Loucy (cell line): Measurements from ENCODE around the gene PTTG1IP.

ENCODE experiments used
- H2AFZ ChIP-seq: fragments of 200-600 bp; sonication (generic); 2 replicates; pipeline ENCODE4 v1.6.0; 2016; ENCODE audit warnings: antibody characterized with exemption, mild to moderate bottlenecking, low read length, moderate library complexity
- H3F3A ChIP-seq: fragments of 200-600 bp; 2 replicates; pipeline ENCODE4 v1.6.0; 2016; ENCODE audit warnings: antibody characterized with exemption, low read depth, mild to moderate bottlenecking
- H3K27me3 ChIP-seq: fragments of 200-600 bp; sonication (generic); 2 replicates; pipeline ENCODE4 v1.6.1; 2014; ENCODE audit warnings: low read length, mild to moderate bottlenecking; ENCODE audit not compliant: insufficient read depth, poor library complexity, severe bottlenecking
- H3K36me3 ChIP-seq: fragments of 200-600 bp; sonication (generic); 2 replicates; pipeline ENCODE4 v1.6.1; 2016; ENCODE audit warnings: low read length; ENCODE audit not compliant: insufficient read depth
- H3K4me1 ChIP-seq: fragments of 200-600 bp; sonication (generic); 2 replicates; pipeline ENCODE4 v1.5.1; 2014; ENCODE audit warnings: low read length, mild to moderate bottlenecking; ENCODE audit not compliant: insufficient read depth, poor library complexity, severe bottlenecking
- H3K4me2 ChIP-seq: fragments of 200-600 bp; sonication (generic); 2 replicates; pipeline ENCODE4 v1.6.0; 2014; ENCODE audit warnings: antibody characterized with exemption, low read length, low read depth, mild to moderate bottlenecking; ENCODE audit not compliant: poor library complexity, severe bottlenecking
- H3K4me3 ChIP-seq: fragments of 200-600 bp; sonication (generic); 2 replicates; pipeline ENCODE4 v1.5.1; 2014; ENCODE audit warnings: low read length, mild to moderate bottlenecking, mixed read lengths; ENCODE audit not compliant: poor library complexity, severe bottlenecking
- H3K79me2 ChIP-seq: fragments of 200-600 bp; sonication (generic); 2 replicates; pipeline ENCODE4 v1.6.1; 2014; ENCODE audit warnings: low read length; ENCODE audit not compliant: insufficient read depth
- H3K9ac ChIP-seq: fragments of 200-600 bp; sonication (generic); 2 replicates; pipeline ENCODE4 v1.6.0; 2014; ENCODE audit warnings: mild to moderate bottlenecking, low read depth, low read length, moderate library complexity; ENCODE audit not compliant: poor library complexity, severe bottlenecking
- H3K9me2 ChIP-seq: fragments of 200-600 bp; sonication (generic); replicated peaks from 2 replicates; pipeline ENCODE4 v1.6.1; 2016; ENCODE audit warnings: low read depth, low read length, mixed read lengths
- H3K9me3 ChIP-seq: fragments of 200-600 bp; sonication (generic); 2 replicates; pipeline ENCODE4 v1.6.1; 2014; ENCODE audit warnings: mild to moderate bottlenecking, antibody characterized with exemption, low read length, low read depth; ENCODE audit not compliant: insufficient read depth
- H4K20me1 ChIP-seq: fragments of 200-600 bp; sonication (generic); 2 replicates; pipeline ENCODE4 v1.6.0; 2014; ENCODE audit warnings: antibody characterized with exemption, low read length, mild to moderate bottlenecking; ENCODE audit not compliant: insufficient read depth, poor library complexity, severe bottlenecking
- EZH2phosphoT487 ChIP-seq: fragments of 200-600 bp; IDR thresholded peaks from 2 replicates; pipeline ENCODE4 v1.6.1; 2018; ENCODE audit warnings: antibody characterized with exemption, mild to moderate bottlenecking, moderate library complexity, borderline replicate concordance
- TF ChIP-seq, protein P1 (sequence below): fragments of 200-600 bp; sonication (generic); conservative IDR thresholded peaks from 2 replicates; pipeline ENCODE4 v1.5.1; 2014; ENCODE audit warnings: mild to moderate bottlenecking, antibody characterized with exemption, low read length

PTTG1IP gene

DNA sequence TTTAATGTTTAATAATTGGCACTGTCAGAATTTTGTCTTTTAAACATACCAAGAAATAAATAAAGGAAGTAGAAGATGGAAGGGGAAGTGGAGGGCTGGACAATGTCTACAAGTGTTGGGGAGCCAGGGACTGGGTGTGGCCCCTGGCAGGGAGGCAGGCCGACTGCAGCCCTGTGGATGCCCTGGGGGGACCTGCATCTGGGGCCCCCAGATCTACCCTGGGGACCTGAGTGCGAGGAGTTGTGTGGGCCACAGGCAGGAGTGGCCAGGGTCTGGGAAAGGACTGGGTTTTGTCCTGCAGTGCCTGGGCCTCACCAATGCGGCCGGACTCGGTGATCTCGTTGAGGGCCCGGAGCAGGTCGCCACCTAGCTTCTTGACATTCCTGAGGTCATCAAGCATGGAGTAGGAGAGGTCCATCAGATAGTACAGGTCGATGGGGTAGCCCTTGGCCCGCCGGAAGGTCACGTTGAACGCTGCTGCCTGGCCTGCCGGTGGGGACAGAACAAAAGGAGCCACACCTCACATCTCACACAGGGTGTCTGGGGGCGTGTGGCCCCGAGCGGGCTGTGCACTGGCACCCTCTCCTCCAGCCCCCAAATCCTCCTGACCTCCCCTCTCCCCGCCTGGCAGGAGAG, 29.7 kb upstream of the PTTG1IP start:
- TF ChIP-seq, protein P1, sequence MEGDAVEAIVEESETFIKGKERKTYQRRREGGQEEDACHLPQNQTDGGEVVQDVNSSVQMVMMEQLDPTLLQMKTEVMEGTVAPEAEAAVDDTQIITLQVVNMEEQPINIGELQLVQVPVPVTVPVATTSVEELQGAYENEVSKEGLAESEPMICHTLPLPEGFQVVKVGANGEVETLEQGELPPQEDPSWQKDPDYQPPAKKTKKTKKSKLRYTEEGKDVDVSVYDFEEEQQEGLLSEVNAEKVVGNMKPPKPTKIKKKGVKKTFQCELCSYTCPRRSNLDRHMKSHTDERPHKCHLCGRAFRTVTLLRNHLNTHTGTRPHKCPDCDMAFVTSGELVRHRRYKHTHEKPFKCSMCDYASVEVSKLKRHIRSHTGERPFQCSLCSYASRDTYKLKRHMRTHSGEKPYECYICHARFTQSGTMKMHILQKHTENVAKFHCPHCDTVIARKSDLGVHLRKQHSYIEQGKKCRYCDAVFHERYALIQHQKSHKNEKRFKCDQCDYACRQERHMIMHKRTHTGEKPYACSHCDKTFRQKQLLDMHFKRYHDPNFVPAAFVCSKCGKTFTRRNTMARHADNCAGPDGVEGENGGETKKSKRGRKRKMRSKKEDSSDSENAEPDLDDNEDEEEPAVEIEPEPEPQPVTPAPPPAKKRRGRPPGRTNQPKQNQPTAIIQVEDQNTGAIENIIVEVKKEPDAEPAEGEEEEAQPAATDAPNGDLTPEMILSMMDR, result no peak
- no peak for TF ChIP-seq EZH2phosphoT487
- Histone ChIP-seq H2AFZ (no peak overlapping the region), H3F3A (no peaks in the 10 kb centered on the region), H3K4me2 (no peak overlapping the region), H3K36me3 (peaks cover 61% of the 10 kb centered on the region; the same call in 1 of the 2 replicates), H3K9me2 (no peaks in the 10 kb centered on the region), H3K79me2 (no peaks in the 10 kb centered on the region), H4K20me1 (no peaks in the 10 kb centered on the region), H3K4me3 (no peak overlapping the region), H3K27me3 (no peaks in the 10 kb centered on the region), H3K9me3 (no peaks in the 10 kb centered on the region), H3K4me1 (no peaks in the 10 kb centered on the region), H3K9ac (no peak overlapping the region)

DNA sequence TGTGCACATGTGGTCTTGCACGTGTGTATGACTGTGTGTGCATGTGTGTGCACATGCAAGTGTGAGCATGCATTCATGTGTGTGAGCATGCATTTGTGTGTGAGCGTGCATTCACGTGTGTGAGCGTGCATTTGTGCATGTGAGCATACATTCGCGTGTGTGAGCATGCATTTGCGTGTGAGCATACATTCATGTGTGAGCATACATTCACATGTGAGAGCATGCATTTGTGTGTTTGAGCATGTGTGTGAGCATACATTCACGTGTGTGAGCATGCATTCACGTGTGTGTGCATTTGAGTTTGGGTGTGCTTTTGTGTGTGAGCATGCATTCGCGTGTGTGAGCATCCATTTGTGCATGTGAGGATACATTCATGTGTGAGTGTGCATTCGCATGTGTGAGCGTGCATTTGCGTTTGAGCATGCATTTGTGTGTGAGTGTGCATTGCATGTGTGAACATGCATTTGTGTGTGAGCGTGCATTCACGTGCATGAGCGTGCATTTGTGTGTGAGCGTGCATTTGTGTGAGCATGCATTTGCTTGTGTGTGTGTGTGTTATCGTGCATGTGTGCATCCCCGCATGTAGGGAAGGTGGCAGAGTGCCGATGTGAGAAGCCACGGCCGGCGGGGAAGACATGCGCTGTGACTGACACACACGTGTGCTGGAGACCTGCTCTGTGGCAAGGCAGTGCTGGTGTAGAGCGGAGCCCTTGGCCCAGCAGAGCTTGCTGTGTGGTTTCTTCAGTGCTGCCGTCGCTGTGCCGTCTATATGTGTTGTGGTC, 29.0 kb upstream of the PTTG1IP start:
- Histone ChIP-seq H3K4me3 (no peak overlapping the region), H2AFZ (no peak overlapping the region), H3K79me2 (no peaks in the 10 kb centered on the region), H3K9me3 (no peaks in the 10 kb centered on the region), H3K9me2 (no peaks in the 10 kb centered on the region), H4K20me1 (no peaks in the 10 kb centered on the region), H3K4me2 (no peak overlapping the region), H3K36me3 (peaks cover 65% of the 10 kb centered on the region; the same call in 1 of the 2 replicates), H3K27me3 (no peaks in the 10 kb centered on the region), H3K4me1 (no peaks in the 10 kb centered on the region), H3F3A (no peaks in the 10 kb centered on the region), H3K9ac (no peak overlapping the region)
- TF ChIP-seq EZH2phosphoT487, result no peak

DNA sequence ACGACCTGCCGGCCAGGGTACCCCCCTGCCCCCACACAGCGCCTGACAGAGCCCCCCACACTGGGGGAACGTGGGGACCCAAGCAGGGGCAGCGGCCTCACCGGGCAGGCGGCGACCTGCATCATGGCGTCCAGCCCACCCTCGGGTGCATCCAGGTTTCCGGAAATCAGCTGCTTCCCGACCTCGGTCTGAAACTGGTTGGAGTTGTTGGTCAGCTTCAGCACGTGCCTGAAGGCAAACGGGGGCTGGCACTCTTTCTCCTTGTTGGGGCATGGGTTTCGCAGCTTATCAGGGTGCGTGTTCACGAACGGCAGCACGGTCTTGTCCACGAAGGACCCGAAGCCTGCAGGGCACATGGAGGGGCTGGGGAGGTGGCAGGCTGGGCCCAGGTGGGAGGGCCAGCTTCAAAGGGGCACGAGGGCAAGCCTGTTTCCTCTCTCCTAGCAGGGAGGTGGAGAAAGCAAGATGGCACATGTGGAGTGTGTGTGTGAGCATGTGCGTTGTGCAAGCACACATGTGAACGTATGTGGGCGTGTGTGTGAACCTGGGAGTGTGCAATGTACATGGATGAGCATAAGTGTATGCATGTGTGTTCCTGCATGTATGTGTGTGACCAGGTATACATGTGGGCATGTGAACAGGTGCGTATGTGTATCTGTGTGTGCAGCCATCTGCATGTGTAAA, 28.0 kb upstream of the PTTG1IP start:
- H3K9me2 ChIP-seq, result no peaks in the 10 kb centered on the region
- no peak overlapping the region for H3K4me2 ChIP-seq
- H3K27me3 ChIP-seq, result no peaks in the 10 kb centered on the region
- TF ChIP-seq EZH2phosphoT487, result no peak
- H3K36me3 ChIP-seq, result peaks cover 62% of the 10 kb centered on the region; the same call in 1 of the 2 replicates
- no peaks in the 10 kb centered on the region for H3K79me2 ChIP-seq
- H3K4me3 ChIP-seq, result no peak overlapping the region
- no peak overlapping the region for H3K9ac ChIP-seq
- no peaks in the 10 kb centered on the region for H3K9me3 ChIP-seq
- no peaks in the 10 kb centered on the region for H3K4me1 ChIP-seq
- no peaks in the 10 kb centered on the region for H3F3A ChIP-seq
- H2AFZ ChIP-seq, result no peak overlapping the region
- H4K20me1 ChIP-seq, result no peaks in the 10 kb centered on the region

DNA sequence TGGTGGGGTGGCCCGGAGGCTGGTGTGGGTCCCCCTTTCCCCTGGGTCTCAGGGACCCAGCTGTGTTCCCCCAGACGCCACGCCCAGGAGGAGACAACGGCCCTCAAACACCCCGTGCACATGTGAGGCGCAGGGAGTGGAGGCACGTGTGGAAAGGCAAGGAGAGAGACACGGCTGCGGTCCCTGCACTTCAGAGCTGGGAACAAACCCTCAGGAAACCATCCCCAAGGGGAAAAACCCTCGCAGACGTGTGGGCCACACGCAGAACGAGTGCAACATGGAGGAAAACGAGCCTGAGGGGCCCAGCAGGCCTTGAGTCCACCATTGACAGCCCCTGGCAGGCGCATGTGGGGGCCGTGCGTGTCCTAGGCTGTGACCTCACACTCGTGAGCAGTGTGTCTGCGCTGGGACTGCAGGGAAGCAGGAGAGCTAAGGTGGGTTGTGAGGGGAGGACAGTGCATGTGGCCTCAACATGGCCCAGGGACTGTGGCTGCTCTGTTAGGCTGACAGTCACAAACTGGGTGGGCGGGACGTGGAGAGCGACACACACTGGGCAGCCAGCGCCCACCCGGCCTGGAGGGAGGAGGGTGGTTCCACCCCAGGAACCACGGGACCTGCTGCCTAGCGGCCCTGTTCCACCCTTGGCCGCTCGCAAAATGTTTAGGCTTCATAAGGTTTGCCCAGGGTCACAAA, 27.2 kb upstream of the PTTG1IP start:
- Histone ChIP-seq H2AFZ (no peak overlapping the region), H4K20me1 (no peaks in the 10 kb centered on the region), H3K9ac (no peak overlapping the region), H3K27me3 (no peaks in the 10 kb centered on the region), H3K9me2 (no peaks in the 10 kb centered on the region), H3K9me3 (no peaks in the 10 kb centered on the region), H3K36me3 (peaks cover 59% of the 10 kb centered on the region; the same call in 1 of the 2 replicates), H3F3A (no peaks in the 10 kb centered on the region), H3K4me1 (no peaks in the 10 kb centered on the region), H3K4me2 (no peak overlapping the region), H3K4me3 (no peak overlapping the region), H3K79me2 (no peaks in the 10 kb centered on the region)
- TF ChIP-seq, protein P1, result no peak
- TF ChIP-seq EZH2phosphoT487, result no peak
